Epithelial cell of esophagus (primary cell): Measurements from ENCODE around the gene AZIN2.
"Not testable (repeated sequence)": the region's sequence is repeated elsewhere in the genome, so short reads cannot be mapped to it uniquely, and the experiment has no call there.

Experiments used
- DNase-seq: peaks from one replicate; pipeline ENCODE4 v3.0.0; 2010; ENCODE audit warnings: low read depth
- H3K4me3 ChIP-seq: 2 replicates; pipeline ENCODE4 v1.5.1; 2011; ENCODE audit warnings: mild to moderate bottlenecking, low read length, control low read depth
- CTCF ChIP-seq: IDR thresholded peaks from 2 replicates; pipeline ENCODE4 v1.5.1; 2011; ENCODE audit warnings: low read depth, mild to moderate bottlenecking, low read length, control low read depth, inconsistent platforms; ENCODE audit not compliant: insufficient read depth; ENCODE audit errors: missing control alignments

Gene AZIN2

DNA sequence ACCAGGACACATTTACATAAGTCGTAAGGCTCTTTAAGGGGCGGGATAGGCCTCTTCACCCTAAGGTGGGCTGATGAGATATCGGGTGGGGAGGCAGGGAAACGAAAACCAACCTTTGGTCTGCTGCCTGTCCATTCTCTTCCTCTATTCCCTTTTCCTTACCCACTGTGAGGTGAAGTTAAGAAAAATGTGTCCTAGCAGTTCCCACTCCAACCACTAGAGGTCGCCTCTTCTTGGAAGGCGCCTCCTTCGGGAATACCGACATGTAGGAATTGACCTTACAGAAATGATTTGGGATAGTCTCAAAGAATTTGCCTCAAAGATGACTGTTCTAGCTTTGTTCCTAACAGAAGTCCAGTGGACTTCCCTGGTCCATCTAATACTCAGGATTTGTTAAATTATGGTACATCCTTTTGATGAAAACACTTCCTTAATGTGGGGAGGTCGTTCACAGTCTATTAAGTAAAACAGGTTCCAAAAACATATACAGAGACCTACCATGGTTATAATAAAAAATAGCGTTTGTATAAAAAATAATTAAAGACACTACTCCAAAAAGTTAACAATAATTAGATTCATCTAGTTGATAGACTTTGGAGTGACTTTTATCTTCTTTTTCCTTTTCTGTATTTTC is 14.1 kb downstream of the AZIN2 start:
- peak; percentile 99 for TF ChIP-seq CTCF
- DNase-seq: peak; percentile 72
- H3K4me3 ChIP-seq: no peak overlapping the region

GRCh38 chr1:33096363-33097005 is 15.5 kb downstream of the AZIN2 start:
- no peak for DNase-seq
- no peak overlapping the region for H3K4me3 ChIP-seq
- no peak for TF ChIP-seq CTCF

DNA sequence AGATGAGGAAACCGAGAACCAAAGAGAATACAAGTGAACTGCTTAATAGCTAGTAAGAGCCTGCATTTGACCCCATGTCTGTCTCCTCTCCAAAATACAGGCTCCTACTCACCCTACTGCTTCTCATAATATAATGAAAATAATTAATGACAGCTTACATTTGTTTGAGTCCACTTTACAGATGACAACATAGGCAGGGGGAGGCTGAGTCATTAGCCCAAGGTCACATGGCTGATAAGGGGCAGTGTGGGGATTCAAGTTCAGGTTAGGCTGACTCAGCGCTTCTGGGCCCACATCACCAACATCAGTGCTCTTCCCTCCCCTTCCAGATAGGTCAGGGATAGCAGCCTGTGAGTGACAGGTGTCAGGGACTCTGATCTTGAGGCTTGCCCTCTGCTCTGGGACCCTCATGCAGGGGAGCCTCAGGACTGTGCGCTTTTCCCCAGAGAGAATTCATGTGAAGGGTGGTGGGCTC is 16.2 kb downstream of the AZIN2 start:
- TF ChIP-seq CTCF: no peak
- DNase-seq: no peak

GRCh38 chr1:33097762-33098161 is 16.8 kb downstream of the AZIN2 start:
- TF ChIP-seq CTCF: no peak
- no peak for DNase-seq
- H3K4me3 ChIP-seq: no peak overlapping the region

More for the DNA sequence above, 16.2 kb downstream of the AZIN2 start:
- H3K4me3 ChIP-seq: no peak overlapping the region

- DNase-seq: no peak
- no peak for TF ChIP-seq CTCF
These were observed 17.4 kb downstream of the AZIN2 start for GRCh38 chr1:33098371-33098770.

DNA sequence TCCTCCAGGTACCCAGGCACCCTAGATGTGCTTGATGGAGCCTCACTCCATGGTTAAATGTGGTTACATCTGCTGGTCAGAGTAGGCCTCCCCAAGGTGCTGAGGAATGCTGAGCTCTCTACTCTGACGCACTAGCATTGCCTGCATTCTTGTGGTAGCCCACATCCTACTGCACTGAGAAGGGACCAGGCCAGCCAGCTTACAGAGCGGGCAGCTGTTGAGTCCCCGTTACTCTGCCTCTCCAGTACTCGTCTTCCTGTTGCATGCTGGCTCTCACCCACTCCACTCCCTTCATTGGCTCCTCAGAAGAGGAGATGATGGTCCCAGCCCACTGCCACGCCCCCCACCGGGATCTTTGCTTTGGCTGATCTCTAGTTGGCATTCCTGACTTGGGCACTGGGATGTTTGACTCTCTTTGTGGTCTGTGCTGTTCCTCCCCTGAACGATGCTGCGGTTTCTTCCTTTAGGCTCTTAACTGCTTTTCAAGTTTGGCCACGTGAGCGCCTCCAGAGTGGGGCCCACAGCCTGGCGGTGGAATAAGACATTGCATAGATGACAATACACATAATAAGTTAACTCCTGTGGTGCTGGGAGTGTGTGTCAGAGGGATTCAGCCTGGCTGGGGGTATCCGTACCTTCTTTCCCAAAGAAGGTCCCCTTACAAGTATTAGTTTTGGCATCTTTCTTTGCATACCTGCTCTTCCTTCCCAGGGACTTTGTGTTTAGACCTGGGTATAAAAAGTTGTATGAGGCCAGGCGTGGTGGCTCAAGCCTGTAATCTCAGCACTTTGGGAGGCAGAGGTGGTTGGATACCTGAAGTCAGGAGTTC is 18.6 kb downstream of the AZIN2 start:
- peak; percentile 52 for TF ChIP-seq CTCF
- no peak overlapping the region for H3K4me3 ChIP-seq

More at GRCh38 chr1:33098371-33098770, 17.4 kb downstream of the AZIN2 start:
- H3K4me3 ChIP-seq: no peak overlapping the region

GRCh38 chr1:33100119-33100415 is 19.1 kb downstream of the AZIN2 start:
- DNase-seq: peak; percentile 66
- not testable (repeated sequence) for H3K4me3 ChIP-seq

More for the DNA sequence above, 18.6 kb downstream of the AZIN2 start:
- peak; percentile 97 for DNase-seq
